Measurements from ENCODE around the gene ZNF385A. TPM values are rescaled to one million over a fixed set of nuclear protein-coding genes. Genes with fewer than 3 reads are reported as not detected.

ZNF385A gene
- total and polyA plus RNA-seq, 4 donors, result 2.5 to 4.0 (median 2.8) TPM

GRCh38 chr12:54387114-54387467 is 2.6 kb upstream of the ZNF385A start:
- Histone ChIP-seq H3K36me3 (ENCODE audit: control insufficient read depth in 4 of 4, insufficient read depth in 3 of 4, low read depth in 1 of 4, low read length in 3 of 4) (no peaks in the 10 kb centered on the region), H3K4me1 (ENCODE audit: control insufficient read depth in 4 of 4, insufficient read depth in 4 of 4, low read length in 3 of 4) (peaks cover 0 to 3% (median 0%) of the 10 kb centered on the region in 4 donors), H3K9me3 (ENCODE audit: control insufficient read depth in 4 of 4, low read length in 3 of 4) (no peaks in the 10 kb centered on the region), H3K4me3 (ENCODE audit: low read depth in 1 of 3, low read length in 3 of 3) (no peak overlapping the region), H3K9ac (ENCODE audit: low read depth in 1 of 2, low read length in 2 of 2) (no peak overlapping the region), H3K27me3 (ENCODE audit: control insufficient read depth in 4 of 4, insufficient read depth in 4 of 4, low read length in 3 of 4) (no peaks in the 10 kb centered on the region), H3K27ac (ENCODE audit: low read depth in 1 of 2, low read length in 2 of 2) (no peak overlapping the region)
- TF ChIP-seq HNF4G (IDR thresholded peaks at IDR 0.05) (no peak), HNF4A (conservative IDR thresholded peaks at IDR 0.05) (no peak), SP1 (IDR thresholded peaks at IDR 0.05) (no peak)
- no peak for DNase-seq (ENCODE audit: low spot score)
- WGBS, result 95% methylated on average over 3 of the region's 3 CpGs

GRCh38 chr12:54386403-54387113 is 2.0 kb upstream of the ZNF385A start:
- Histone ChIP-seq H3K27ac (ENCODE audit: low read depth in 1 of 2, low read length in 2 of 2) (no peak overlapping the region), H3K4me1 (ENCODE audit: control insufficient read depth in 4 of 4, insufficient read depth in 4 of 4, low read length in 3 of 4) (peaks cover 0 to 3% (median 0%) of the 10 kb centered on the region in 4 donors)

GRCh38 chr12:54385251-54385914 is 850 bp upstream of the ZNF385A start:
- Histone ChIP-seq H3K9ac (ENCODE audit: low read depth in 1 of 2, low read length in 2 of 2) (no peak overlapping the region), H3K4me1 (ENCODE audit: control insufficient read depth in 4 of 4, insufficient read depth in 4 of 4, low read length in 3 of 4) (peaks cover 0 to 3% (median 0%) of the 10 kb centered on the region in 4 donors), H3K27ac (ENCODE audit: low read depth in 1 of 2, low read length in 2 of 2) (peak overlapping the region in 1 of 2 donors; percentile 34), H3K4me3 (ENCODE audit: low read depth in 1 of 3, low read length in 3 of 3) (no peak overlapping the region), H3K9me3 (ENCODE audit: control insufficient read depth in 4 of 4, low read length in 3 of 4) (no peaks in the 10 kb centered on the region), H3K27me3 (ENCODE audit: control insufficient read depth in 4 of 4, insufficient read depth in 4 of 4, low read length in 3 of 4) (no peaks in the 10 kb centered on the region), H3K36me3 (ENCODE audit: control insufficient read depth in 4 of 4, insufficient read depth in 3 of 4, low read depth in 1 of 4, low read length in 3 of 4) (no peaks in the 10 kb centered on the region)
- TF ChIP-seq MAX (IDR thresholded peaks at IDR 0.05), result no peak
- TF ChIP-seq GABPA (IDR thresholded peaks at IDR 0.05 in 1 of 2, conservative IDR thresholded peaks at IDR 0.05 in 1 of 2), result no peak
- TF ChIP-seq YY1 (IDR thresholded peaks at IDR 0.05), result no peak
- no peak for TF ChIP-seq SP1 (IDR thresholded peaks at IDR 0.05)
- no peak for TF ChIP-seq FOXA1 (IDR thresholded peaks at IDR 0.05)
- no peak for TF ChIP-seq JUND (IDR thresholded peaks at IDR 0.05)
- TF ChIP-seq TAF1 (conservative IDR thresholded peaks at IDR 0.05), result no peak
- TF ChIP-seq REST (IDR thresholded peaks at IDR 0.05), result no peak
- no peak for TF ChIP-seq EGR1 (IDR thresholded peaks at IDR 0.05; ENCODE audit: low read depth in 2 of 2)
- TF ChIP-seq RXRA (IDR thresholded peaks at IDR 0.05), result no peak
- no peak for TF ChIP-seq CTCF (IDR thresholded peaks at IDR 0.05; ENCODE audit: low read depth, low read length, missing input control)
- no peak for TF ChIP-seq ATF3 (IDR thresholded peaks at IDR 0.05)
- TF ChIP-seq FOXA2 (IDR thresholded peaks at IDR 0.05), result no peak
- TF ChIP-seq RAD21 (IDR thresholded peaks at IDR 0.05), result no peak
- TF ChIP-seq HNF4A (conservative IDR thresholded peaks at IDR 0.05), result no peak
- TF ChIP-seq ZBTB33 (IDR thresholded peaks at IDR 0.05), result no peak
- no peak for DNase-seq (ENCODE audit: low spot score)
- WGBS, result 79% methylated on average over 10 of the region's 10 CpGs

More at GRCh38 chr12:54386403-54387113, 2.0 kb upstream of the ZNF385A start:
- H3K27me3 ChIP-seq (ENCODE audit: control insufficient read depth in 4 of 4, insufficient read depth in 4 of 4, low read length in 3 of 4), result no peaks in the 10 kb centered on the region
- H3K36me3 ChIP-seq (ENCODE audit: control insufficient read depth in 4 of 4, insufficient read depth in 3 of 4, low read depth in 1 of 4, low read length in 3 of 4), result no peaks in the 10 kb centered on the region
- no peak overlapping the region for H3K9ac ChIP-seq (ENCODE audit: low read depth in 1 of 2, low read length in 2 of 2)
- no peak for TF ChIP-seq HNF4A (conservative IDR thresholded peaks at IDR 0.05)
- no peak for TF ChIP-seq EGR1 (IDR thresholded peaks at IDR 0.05; ENCODE audit: low read depth in 2 of 2)
- no peak for TF ChIP-seq TAF1 (conservative IDR thresholded peaks at IDR 0.05)
- no peak for TF ChIP-seq SP1 (IDR thresholded peaks at IDR 0.05)
- no peak overlapping the region for H3K4me3 ChIP-seq (ENCODE audit: low read depth in 1 of 3, low read length in 3 of 3)
- no peak for DNase-seq (ENCODE audit: low spot score)
- 91% methylated on average over 3 of the region's 3 CpGs for WGBS
- no peaks in the 10 kb centered on the region for H3K9me3 ChIP-seq (ENCODE audit: control insufficient read depth in 4 of 4, low read length in 3 of 4)
